Chondrocyte (in vitro differentiated cells): ENCODE data around the gene LPAR1. TPM values are rescaled to one million over a fixed set of nuclear protein-coding genes. Genes with fewer than 3 reads are reported as not detected.

Experiments
- DNase-seq: peaks from one replicate; pipeline ENCODE4 v3.0.0; 2021; ENCODE audit warnings: mixed read lengths, low spot score
- H3K27ac Mint-ChIP-seq: one replicate; pipeline ENCODE4 v1.8.0; 2021; ENCODE audit warnings: mild to moderate bottlenecking, moderate library complexity, mixed read lengths; ENCODE audit not compliant: unreplicated experiment
- H3K27me3 Mint-ChIP-seq: 2 replicates; pipeline ENCODE4 v1.8.0; 2021; ENCODE audit warnings: low read depth, mixed read lengths
- H3K36me3 Mint-ChIP-seq: 2 replicates; pipeline ENCODE4 v1.8.0; 2021; ENCODE audit warnings: low read depth, mixed read lengths
- H3K4me1 Mint-ChIP-seq: 2 replicates; pipeline ENCODE4 v1.8.0; 2021; ENCODE audit warnings: low read depth, mild to moderate bottlenecking, mixed read lengths
- H3K4me3 Mint-ChIP-seq: one replicate; pipeline ENCODE4 v1.8.0; 2021; ENCODE audit warnings: mild to moderate bottlenecking, moderate library complexity, mixed read lengths; ENCODE audit not compliant: unreplicated experiment
- H3K9me3 Mint-ChIP-seq: 2 replicates; pipeline ENCODE4 v1.8.0; 2021; ENCODE audit warnings: low read depth, mixed read lengths
- total RNA-seq: library from RNA; stranded (reverse); gene quantifications from 3 replicates; pipeline ENCODE4 v1.2.1, GENCODE V29; 2021
- TF ChIP-seq, protein P1 (sequence below): fragments of 200-600 bp; sonication (generic); IDR thresholded peaks from 2 replicates; pipeline ENCODE4 v1.5.0; 2021; ENCODE audit warnings: antibody characterized with exemption, mild to moderate bottlenecking, moderate library complexity

LPAR1 gene
- total RNA-seq, 1 donor from 2014 or later, result 33.5 TPM

DNA sequence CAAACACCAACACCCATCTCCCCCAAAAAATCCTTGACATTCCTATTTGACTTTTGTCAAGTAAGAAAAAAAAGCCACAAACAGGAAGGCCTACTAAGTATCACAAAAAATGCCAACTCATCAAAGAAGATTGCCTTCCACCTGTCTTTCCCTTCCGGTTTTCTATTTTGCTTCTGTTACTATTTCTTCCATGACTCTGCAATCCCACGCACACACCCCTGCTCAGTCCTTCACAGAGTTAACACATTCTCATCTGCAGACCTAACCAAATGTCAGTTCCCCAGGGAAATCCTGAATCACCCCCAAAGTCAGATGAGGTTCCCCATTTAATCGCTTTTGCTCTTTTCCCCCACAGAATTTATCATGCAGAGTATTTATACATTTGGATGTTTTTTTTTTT is 15.1 kb downstream of the LPAR1 start:
- Mint-ChIP-seq H3K9me3 (peaks cover 5% of the 10 kb centered on the region), H3K27ac (no peak overlapping the region), H3K36me3 (peaks cover 5% of the 10 kb centered on the region), H3K4me1 (peaks cover 24% of the 10 kb centered on the region), H3K4me3 (no peak overlapping the region), H3K27me3 (no peaks in the 10 kb centered on the region)
- DNase-seq, result no peak
- TF ChIP-seq, protein P1, sequence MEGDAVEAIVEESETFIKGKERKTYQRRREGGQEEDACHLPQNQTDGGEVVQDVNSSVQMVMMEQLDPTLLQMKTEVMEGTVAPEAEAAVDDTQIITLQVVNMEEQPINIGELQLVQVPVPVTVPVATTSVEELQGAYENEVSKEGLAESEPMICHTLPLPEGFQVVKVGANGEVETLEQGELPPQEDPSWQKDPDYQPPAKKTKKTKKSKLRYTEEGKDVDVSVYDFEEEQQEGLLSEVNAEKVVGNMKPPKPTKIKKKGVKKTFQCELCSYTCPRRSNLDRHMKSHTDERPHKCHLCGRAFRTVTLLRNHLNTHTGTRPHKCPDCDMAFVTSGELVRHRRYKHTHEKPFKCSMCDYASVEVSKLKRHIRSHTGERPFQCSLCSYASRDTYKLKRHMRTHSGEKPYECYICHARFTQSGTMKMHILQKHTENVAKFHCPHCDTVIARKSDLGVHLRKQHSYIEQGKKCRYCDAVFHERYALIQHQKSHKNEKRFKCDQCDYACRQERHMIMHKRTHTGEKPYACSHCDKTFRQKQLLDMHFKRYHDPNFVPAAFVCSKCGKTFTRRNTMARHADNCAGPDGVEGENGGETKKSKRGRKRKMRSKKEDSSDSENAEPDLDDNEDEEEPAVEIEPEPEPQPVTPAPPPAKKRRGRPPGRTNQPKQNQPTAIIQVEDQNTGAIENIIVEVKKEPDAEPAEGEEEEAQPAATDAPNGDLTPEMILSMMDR, result no peak

DNA sequence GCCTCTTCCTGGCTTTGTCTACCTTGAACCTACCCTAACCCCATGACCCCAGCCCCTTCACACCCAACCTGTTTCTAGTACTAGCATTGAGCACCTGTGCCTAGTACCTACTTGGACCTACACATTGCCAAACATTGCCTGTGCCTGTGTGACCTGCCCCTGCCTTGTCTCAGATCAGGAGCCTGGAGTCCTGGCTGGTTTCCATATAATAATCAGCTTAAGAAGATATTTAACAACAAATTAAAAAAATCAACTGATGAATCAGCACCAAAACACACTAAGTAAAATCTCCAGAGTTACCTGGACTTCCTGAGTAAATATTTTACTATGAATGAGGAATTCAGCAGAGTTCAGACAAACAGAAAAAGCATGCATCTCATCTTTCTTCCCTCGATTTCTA is 17.7 kb downstream of the LPAR1 start:
- H3K4me3 Mint-ChIP-seq, result no peak overlapping the region
- H3K27me3 Mint-ChIP-seq, result no peaks in the 10 kb centered on the region
- DNase-seq, result no peak
- H3K4me1 Mint-ChIP-seq, result peaks cover 25% of the 10 kb centered on the region
- no peak overlapping the region for H3K27ac Mint-ChIP-seq
- peaks cover 5% of the 10 kb centered on the region for H3K9me3 Mint-ChIP-seq
- peaks cover 5% of the 10 kb centered on the region for H3K36me3 Mint-ChIP-seq
- TF ChIP-seq, protein P1, result no peak

DNA sequence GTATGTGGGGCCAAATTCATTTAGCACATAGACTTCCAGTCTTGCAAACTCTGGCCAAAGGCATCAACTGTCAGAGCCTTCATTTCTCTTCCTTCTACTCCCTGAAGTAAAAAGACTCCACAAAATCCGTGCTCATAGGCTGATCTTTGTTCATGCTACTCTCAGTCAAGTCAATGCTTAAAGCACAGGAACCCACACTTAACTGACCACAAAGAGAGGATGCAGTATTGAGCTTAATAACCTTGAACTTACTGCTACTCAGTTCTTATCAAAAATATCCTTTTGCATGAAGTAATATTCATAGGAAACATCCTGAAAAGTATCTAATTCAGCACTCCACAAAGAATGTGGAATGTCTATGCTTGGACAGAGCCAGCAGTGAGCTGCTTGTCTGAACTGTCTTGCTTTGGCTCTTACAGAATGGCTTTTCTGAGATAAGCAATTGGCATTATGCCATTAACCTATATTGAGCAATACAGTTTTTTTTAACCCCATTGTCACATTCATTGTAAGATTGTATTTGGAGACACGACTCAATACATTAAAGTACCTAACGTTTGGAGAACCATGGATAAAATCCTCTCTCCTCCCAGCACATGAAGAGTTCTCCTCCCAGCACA is 21.7 kb downstream of the LPAR1 start:
- peak overlapping the region; percentile 10 for H3K27ac Mint-ChIP-seq
- no peaks in the 10 kb centered on the region for H3K27me3 Mint-ChIP-seq
- H3K36me3 Mint-ChIP-seq, result no peaks in the 10 kb centered on the region
- TF ChIP-seq, protein P1, result no peak
- no peak overlapping the region for H3K4me3 Mint-ChIP-seq
- DNase-seq, result no peak
- H3K9me3 Mint-ChIP-seq, result no peaks in the 10 kb centered on the region
- H3K4me1 Mint-ChIP-seq, result peaks cover 28% of the 10 kb centered on the region

DNA sequence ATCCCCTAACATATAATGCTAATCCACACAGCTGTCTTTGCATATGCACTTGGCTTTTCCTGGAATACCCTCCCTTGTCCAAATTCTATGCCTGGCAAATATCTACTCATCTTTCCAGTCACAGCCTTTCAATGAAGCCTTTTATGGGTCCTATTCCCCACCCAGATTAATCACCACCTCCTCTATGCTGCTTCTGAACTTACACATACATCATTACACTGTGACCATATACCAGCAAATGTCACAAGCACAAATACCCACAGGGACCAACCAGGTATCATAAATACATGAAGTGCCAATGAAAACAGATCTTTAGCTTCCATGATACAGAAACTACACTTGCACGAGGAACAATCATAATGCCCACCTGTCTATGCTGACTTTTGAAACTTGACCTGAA is 22.3 kb downstream of the LPAR1 start:
- H3K4me1 Mint-ChIP-seq, result peaks cover 27% of the 10 kb centered on the region
- H3K27me3 Mint-ChIP-seq, result no peaks in the 10 kb centered on the region
- TF ChIP-seq, protein P1, result no peak
- H3K9me3 Mint-ChIP-seq, result no peaks in the 10 kb centered on the region
- H3K4me3 Mint-ChIP-seq, result no peak overlapping the region
- H3K27ac Mint-ChIP-seq, result no peak overlapping the region
- DNase-seq, result no peak
- H3K36me3 Mint-ChIP-seq, result no peaks in the 10 kb centered on the region

DNA sequence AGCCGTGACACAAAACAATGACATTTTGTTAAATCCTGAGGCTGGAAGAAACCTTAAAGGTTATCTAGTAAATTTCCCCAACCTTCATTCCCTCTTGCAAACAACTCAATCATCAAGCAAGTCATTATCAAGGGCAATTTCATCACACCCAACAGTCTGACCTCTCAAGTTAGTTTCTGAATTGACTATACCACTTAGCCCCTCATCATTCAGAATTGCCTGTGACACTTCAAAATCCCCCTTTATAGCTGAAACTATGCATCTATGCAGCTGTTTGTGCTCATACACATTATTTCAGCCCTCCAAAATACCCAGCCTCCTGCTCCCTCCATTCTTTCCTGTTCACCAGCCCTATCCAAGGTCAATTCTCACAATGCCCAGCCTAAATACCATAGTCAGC is 24.6 kb downstream of the LPAR1 start:
- Mint-ChIP-seq H3K36me3 (no peaks in the 10 kb centered on the region), H3K27ac (no peak overlapping the region), H3K4me1 (peaks cover 16% of the 10 kb centered on the region), H3K9me3 (no peaks in the 10 kb centered on the region), H3K27me3 (no peaks in the 10 kb centered on the region), H3K4me3 (no peak overlapping the region)
- TF ChIP-seq, protein P1, result no peak
- DNase-seq, result no peak
